PFSK-1 (cell line): ENCODE results near the gene MAX. TPM values are rescaled to one million over a fixed set of nuclear protein-coding genes. Genes with fewer than 3 reads are reported as not detected.

Experiments used
- FOXP2 ChIP-seq: optimal IDR thresholded peaks from 2 replicates; pipeline ENCODE3; 2011; ENCODE audit warnings: borderline replicate concordance, control low read depth, inconsistent platforms; ENCODE audit not compliant: insufficient read depth; ENCODE audit errors: extremely low read length, extremely low read depth
- POLR2AphosphoS5 ChIP-seq: IDR thresholded peaks from 2 replicates; pipeline ENCODE4 v1.6.1; 2012; ENCODE audit warnings: low read depth, mild to moderate bottlenecking, control low read depth, low read length, moderate library complexity
- SIN3A ChIP-seq: IDR thresholded peaks from 2 replicates; pipeline ENCODE4 v1.6.1; 2012; ENCODE audit warnings: mild to moderate bottlenecking, low read length, moderate library complexity, borderline replicate concordance; ENCODE audit not compliant: insufficient read depth
- TAF1 ChIP-seq: IDR thresholded peaks from 2 replicates; pipeline ENCODE4 v1.6.1; 2012; ENCODE audit warnings: low read length, control low read depth, borderline replicate concordance; ENCODE audit not compliant: insufficient read depth
- polyA plus RNA-seq: library from polyadenylated mRNA; unstranded; fragments of >200 nt; gene quantifications from one replicate; pipeline ENCODE4 v1.2.1, GENCODE V29; 2012; ENCODE audit warnings: low read depth, missing spikeins; ENCODE audit not compliant: insufficient read length
- TF ChIP-seq, protein P1 (sequence below), 2 experiments: IDR thresholded peaks; 2 replicates each; pipeline versions ENCODE4 v1.6.1 to v1.8.0; 2011 to 2012; ENCODE audit warnings: low read depth in 2 of 2, low read length in 2 of 2, control low read depth in 1 of 2, inconsistent platforms in 1 of 2, mild to moderate bottlenecking in 1 of 2, moderate library complexity in 1 of 2; ENCODE audit not compliant: insufficient read depth in 1 of 2

MAX gene, protein sequence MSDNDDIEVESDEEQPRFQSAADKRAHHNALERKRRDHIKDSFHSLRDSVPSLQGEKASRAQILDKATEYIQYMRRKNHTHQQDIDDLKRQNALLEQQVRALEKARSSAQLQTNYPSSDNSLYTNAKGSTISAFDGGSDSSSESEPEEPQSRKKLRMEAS
- polyA plus RNA-seq = 35.0 TPM

DNA sequence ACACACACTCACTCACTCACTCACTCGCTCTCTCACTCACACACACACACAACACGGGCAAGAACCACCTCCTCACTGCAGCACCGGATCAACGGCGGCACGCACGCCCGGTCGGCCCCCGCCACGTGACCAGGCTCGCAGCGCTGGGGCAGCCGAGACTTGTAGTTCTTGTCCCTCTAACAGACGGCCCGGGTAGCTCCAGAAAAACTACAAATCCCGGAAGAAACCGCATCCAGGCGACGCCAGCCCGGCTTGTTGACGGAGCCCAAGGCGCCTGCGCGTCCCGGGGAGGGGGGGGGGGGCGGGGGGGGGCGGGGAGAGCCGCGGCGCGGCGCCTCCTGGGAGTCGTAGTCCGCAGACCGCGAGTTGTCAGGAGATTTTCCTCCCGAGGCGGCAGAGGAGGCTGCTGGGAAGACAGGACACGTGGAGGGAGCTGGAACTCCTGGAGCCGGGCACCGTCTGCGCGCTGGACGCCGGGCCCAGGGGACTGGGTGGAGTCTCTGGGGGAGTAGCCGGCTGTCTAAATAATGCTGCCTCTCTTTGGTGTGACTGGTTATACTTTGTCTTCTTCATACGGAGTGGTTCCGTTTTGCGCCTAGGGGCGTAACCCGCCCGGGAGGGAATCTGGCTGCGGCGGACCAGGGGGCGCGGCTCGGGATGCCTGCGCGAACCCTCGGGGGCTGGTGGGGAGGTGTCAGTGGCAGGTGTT, at the start of gene MAX:
MAX (minus strand) TSS at position 77 of the 709 bp plus-strand sequence. CDS start 178 bp downstream, outside the sequence.
- no peak for TF ChIP-seq POLR2AphosphoS5
- TF ChIP-seq SIN3A = no peak
- TF ChIP-seq TAF1 = 0 out of 2 replicates have a peak, but pooled peaks have one; percentile 57

DNA sequence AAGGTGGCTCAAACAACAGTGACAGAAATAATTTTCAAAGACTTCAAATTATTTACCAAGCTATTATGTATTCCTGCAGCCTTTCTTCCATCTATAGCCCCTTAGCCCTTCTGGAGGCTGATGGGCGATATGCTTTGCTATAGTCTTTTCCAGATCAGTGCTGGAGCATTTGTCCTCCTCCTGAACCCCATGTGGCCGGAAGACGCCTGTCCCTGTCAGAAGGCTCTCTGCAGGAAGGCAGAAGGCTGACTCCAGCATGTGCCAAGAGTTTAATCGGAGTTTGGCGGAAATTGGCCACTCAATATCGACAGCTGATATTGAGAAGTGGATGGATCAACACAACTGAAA, 49.3 kb upstream of the MAX start:
- TF ChIP-seq FOXP2 = no peak
- TF ChIP-seq, protein P1, sequence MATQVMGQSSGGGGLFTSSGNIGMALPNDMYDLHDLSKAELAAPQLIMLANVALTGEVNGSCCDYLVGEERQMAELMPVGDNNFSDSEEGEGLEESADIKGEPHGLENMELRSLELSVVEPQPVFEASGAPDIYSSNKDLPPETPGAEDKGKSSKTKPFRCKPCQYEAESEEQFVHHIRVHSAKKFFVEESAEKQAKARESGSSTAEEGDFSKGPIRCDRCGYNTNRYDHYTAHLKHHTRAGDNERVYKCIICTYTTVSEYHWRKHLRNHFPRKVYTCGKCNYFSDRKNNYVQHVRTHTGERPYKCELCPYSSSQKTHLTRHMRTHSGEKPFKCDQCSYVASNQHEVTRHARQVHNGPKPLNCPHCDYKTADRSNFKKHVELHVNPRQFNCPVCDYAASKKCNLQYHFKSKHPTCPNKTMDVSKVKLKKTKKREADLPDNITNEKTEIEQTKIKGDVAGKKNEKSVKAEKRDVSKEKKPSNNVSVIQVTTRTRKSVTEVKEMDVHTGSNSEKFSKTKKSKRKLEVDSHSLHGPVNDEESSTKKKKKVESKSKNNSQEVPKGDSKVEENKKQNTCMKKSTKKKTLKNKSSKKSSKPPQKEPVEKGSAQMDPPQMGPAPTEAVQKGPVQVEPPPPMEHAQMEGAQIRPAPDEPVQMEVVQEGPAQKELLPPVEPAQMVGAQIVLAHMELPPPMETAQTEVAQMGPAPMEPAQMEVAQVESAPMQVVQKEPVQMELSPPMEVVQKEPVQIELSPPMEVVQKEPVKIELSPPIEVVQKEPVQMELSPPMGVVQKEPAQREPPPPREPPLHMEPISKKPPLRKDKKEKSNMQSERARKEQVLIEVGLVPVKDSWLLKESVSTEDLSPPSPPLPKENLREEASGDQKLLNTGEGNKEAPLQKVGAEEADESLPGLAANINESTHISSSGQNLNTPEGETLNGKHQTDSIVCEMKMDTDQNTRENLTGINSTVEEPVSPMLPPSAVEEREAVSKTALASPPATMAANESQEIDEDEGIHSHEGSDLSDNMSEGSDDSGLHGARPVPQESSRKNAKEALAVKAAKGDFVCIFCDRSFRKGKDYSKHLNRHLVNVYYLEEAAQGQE (IDR thresholded peaks at IDR 0.05; ENCODE audit: insufficient read depth in 1 of 2, low read depth in 2 of 2, low read length in 2 of 2) = no peak

DNA sequence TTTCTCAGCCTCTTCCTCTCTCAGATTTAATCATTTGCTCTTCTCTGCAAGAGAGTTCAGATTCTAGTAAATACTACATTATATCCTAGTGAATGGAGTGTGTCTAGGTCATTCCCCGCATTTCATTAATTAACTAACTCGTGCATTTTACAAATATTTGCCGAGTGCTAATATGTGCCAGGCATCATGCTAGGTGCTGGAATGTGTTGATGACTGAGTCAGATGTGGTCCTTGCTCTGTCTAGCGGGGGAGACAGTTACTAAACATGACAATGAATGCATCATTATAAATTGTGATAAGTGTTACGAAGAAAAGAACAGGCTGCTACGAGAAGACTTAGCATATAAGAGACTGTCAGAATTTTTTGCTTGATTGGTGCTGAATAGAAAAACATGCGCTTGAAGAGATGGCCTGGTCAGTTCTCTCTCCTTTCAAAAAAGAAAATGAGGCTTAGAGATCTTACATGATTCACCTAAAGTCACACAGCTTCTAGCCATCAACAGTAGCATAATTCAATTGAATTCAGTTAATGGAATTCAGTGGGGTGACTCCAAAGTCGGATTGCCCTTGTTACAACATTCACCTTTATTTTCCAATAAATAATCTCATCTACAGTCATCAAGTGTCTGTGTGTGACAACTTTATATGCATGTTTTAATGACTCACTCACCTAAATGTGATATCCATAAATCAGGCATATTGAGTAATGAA, 48.7 kb upstream of the MAX start:
- TF ChIP-seq, protein P1 (IDR thresholded peaks at IDR 0.05; ENCODE audit: insufficient read depth in 1 of 2, low read depth in 2 of 2, low read length in 2 of 2) = no peak
- TF ChIP-seq TAF1 (no peak), FOXP2 (no peak), SIN3A (no peak), POLR2AphosphoS5 (no peak)

DNA sequence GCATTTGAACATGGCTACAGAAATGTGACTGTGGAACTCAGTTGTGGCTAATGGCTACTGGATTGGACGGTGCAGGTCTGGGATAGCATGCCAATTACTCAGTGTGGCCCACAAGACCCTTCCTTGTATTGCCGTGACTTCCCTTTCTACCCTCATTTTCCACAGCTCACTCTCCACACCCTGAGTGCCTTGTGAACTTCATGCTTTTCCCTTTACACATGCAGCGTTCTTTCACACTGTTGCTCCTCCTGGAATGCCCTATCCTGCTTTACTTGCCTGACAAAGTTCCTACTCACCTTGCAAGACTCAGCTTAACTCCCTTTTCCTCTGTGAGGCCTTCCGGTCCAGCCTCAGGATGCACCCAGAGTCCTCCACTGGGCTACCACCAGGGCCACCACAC, 46.8 kb upstream of the MAX start:
- TF ChIP-seq FOXP2 (no peak), SIN3A (no peak), TAF1 (no peak), POLR2AphosphoS5 (no peak)
- TF ChIP-seq, protein P1 (IDR thresholded peaks at IDR 0.05; ENCODE audit: insufficient read depth in 1 of 2, low read depth in 2 of 2, low read length in 2 of 2) = no peak

DNA sequence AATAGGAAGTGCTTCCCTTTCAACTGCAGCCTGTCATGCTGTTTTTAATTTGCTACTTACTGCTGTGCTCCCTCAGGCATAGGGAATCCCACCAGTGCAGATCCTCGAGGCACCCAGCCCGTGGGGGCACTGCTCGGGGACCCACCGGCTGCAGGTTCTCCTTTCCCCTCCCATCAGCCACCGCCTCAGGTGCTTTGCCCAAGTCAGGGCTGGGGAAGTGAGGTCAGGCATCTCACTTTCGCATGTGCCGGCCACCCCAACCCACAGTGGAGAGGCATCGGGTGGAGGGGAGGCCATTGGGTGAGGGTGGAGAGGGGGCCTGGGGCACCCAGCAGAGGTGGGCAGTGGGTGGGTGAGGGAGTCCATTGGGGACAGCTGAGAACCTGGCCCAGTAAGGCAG, 41.9 kb upstream of the MAX start:
- TF ChIP-seq FOXP2 = no peak
- TF ChIP-seq TAF1 = no peak
- no peak for TF ChIP-seq POLR2AphosphoS5
- TF ChIP-seq SIN3A = no peak
- TF ChIP-seq, protein P1 (IDR thresholded peaks at IDR 0.05; ENCODE audit: insufficient read depth in 1 of 2, low read depth in 2 of 2, low read length in 2 of 2) = no peak
